Activated CD8-positive, alpha-beta T cell treated with anti-CD3 and anti-CD28 coated beads for 36 hours (primary cell): ENCODE data around the gene DCDC1. TPM values are rescaled to one million over a fixed set of nuclear protein-coding genes. Genes with fewer than 3 reads are reported as not detected.
"Not testable (repeated sequence)": the region's sequence is repeated elsewhere in the genome, so short reads cannot be mapped to it uniquely, and the experiment has no call there.

Experiments
- ATAC-seq: fragments of 200-7000 bp; cut with Tn5 transposase; one replicate; pipeline ENCODE4 v1.10.0; 2021; ENCODE audit warnings: mild to moderate bottlenecking, moderate library complexity
- CTCF ChIA-PET: fragments of 350-600 bp; sonication (Branson Sonifier 250); formaldehyde crosslinking; loops from one replicate; lab custom pipeline; 2021; ENCODE audit warnings: antibody characterized with exemption; lab: Charles Lee
- POLR2A ChIA-PET: fragments of 350-600 bp; sonication (Branson Sonifier 250); formaldehyde crosslinking; loops from one replicate; lab custom pipeline; 2021; ENCODE audit warnings: antibody characterized with exemption; lab: Charles Lee
- DNase-seq: peaks from one replicate; pipeline ENCODE4 v3.0.0-alpha.2; 2020
- H3K27ac Mint-ChIP-seq: one replicate; pipeline ENCODE4 v1.8.0; 2021; ENCODE audit warnings: mild to moderate bottlenecking, mixed read lengths
- H3K27me3 Mint-ChIP-seq: one replicate; pipeline ENCODE4 v1.8.0; 2021; ENCODE audit warnings: mixed read lengths
- H3K36me3 Mint-ChIP-seq: one replicate; pipeline ENCODE4 v1.8.0; 2021; ENCODE audit warnings: low read depth, mixed read lengths
- H3K4me1 Mint-ChIP-seq: one replicate; pipeline ENCODE4 v1.8.0; 2021; ENCODE audit warnings: low read depth, mixed read lengths
- H3K4me3 Mint-ChIP-seq: one replicate; pipeline ENCODE4 v1.8.0; 2021; ENCODE audit warnings: mild to moderate bottlenecking, moderate library complexity, mixed read lengths
- H3K9me3 Mint-ChIP-seq: one replicate; pipeline ENCODE4 v1.8.0; 2021; ENCODE audit warnings: mixed read lengths
- intact Hi-C: fragments of 100-400 bp; cut with micrococcal nuclease; formaldehyde crosslinking; loops from one replicate; pipeline ENCODE4 v1.10.0; 2022
- total RNA-seq, 2 experiments: library from RNA; stranded (reverse); gene quantifications; one replicate each; pipeline ENCODE4 v1.2.3, GENCODE V29; 2021
- TF ChIP-seq, protein P1 (sequence below): fragments of 200-600 bp; IDR thresholded peaks from one replicate; pipeline ENCODE4 v1.8.0; 2022; ENCODE audit warnings: antibody characterized with exemption, mild to moderate bottlenecking

Gene DCDC1
- total RNA-seq, 2 experiments from 2014 or later = not detected

GRCh38 chr11:31323145-31323544 is 46.4 kb downstream of the DCDC1 start:
- DNase-seq (no peak), ATAC-seq (no peak)
- peaks cover 3% of the 10 kb centered on the region for H3K9me3 Mint-ChIP-seq
- TF ChIP-seq, protein P1, sequence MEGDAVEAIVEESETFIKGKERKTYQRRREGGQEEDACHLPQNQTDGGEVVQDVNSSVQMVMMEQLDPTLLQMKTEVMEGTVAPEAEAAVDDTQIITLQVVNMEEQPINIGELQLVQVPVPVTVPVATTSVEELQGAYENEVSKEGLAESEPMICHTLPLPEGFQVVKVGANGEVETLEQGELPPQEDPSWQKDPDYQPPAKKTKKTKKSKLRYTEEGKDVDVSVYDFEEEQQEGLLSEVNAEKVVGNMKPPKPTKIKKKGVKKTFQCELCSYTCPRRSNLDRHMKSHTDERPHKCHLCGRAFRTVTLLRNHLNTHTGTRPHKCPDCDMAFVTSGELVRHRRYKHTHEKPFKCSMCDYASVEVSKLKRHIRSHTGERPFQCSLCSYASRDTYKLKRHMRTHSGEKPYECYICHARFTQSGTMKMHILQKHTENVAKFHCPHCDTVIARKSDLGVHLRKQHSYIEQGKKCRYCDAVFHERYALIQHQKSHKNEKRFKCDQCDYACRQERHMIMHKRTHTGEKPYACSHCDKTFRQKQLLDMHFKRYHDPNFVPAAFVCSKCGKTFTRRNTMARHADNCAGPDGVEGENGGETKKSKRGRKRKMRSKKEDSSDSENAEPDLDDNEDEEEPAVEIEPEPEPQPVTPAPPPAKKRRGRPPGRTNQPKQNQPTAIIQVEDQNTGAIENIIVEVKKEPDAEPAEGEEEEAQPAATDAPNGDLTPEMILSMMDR = no peak
- no peak overlapping the region for H3K27ac Mint-ChIP-seq
- peaks cover 5% of the 10 kb centered on the region for H3K4me1 Mint-ChIP-seq
- ChIA-PET CTCF (no interaction called here), POLR2A (no interaction called here)
- no peak overlapping the region for H3K4me3 Mint-ChIP-seq
- H3K27me3 Mint-ChIP-seq = peaks cover 4% of the 10 kb centered on the region
- H3K36me3 Mint-ChIP-seq = no peaks in the 10 kb centered on the region
- intact Hi-C loops = no loop called here

DNA sequence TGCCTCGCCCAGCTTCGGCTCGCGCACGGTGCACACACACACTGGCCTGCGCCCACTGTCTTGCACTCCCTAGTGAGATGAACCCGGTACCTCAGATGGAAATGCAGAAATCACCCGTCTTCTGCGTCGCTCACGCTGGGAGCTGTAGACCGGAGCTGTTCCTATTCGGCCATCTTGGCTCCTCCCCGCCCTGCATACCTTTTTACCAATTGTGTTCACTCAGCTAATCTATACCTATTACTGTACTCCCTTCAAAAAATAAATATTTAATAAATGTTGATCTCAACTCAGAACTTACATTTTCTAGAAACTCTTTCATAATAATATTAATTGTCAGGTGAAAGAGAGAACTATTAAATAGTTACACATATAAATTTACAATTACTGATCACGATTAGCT is 48.0 kb downstream of the DCDC1 start:
- H3K27ac Mint-ChIP-seq, H3K27me3 Mint-ChIP-seq, CTCF ChIA-PET, H3K36me3 Mint-ChIP-seq, DNase-seq, H3K4me3 Mint-ChIP-seq, H3K9me3 Mint-ChIP-seq, H3K4me1 Mint-ChIP-seq, POLR2A ChIA-PET, ATAC-seq, intact Hi-C loops: not testable (repeated sequence)

GRCh38 chr11:31303644-31304180 is 65.8 kb downstream of the DCDC1 start:
- Mint-ChIP-seq H3K9me3 (no peaks in the 10 kb centered on the region), H3K36me3 (no peaks in the 10 kb centered on the region), H3K27ac (no peak overlapping the region), H3K4me1 (no peaks in the 10 kb centered on the region), H3K4me3 (no peak overlapping the region), H3K27me3 (peaks cover 2% of the 10 kb centered on the region)
- TF ChIP-seq, protein P1 = no peak
- ChIA-PET CTCF (no interaction called here), POLR2A (no interaction called here)
- intact Hi-C loops = no loop called here
- DNase-seq = no peak
- ATAC-seq = no peak

GRCh38 chr11:31301549-31302510 is 67.7 kb downstream of the DCDC1 start:
- ATAC-seq = no peak

DNA sequence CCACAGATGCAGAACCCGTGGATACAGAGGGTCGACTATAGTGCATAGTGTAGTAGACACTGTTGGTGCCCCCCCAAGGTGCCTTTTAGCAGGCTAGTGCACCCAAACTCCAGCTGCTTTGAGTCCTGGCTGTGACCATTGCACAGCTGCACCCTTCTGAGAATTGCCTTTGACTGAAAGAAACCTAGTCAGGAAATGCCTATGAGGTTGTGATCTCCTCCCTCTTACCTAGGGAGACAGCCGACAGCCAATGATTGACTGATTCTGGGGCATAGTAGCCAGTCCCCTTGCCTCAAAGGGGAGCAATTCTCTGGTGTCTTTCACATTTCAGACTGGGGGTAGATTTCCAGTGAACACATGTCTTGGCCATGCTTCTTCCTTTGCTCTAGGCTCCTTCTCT is 74.2 kb downstream of the DCDC1 start:
- H3K4me3 Mint-ChIP-seq = no peak overlapping the region
- DNase-seq = no peak
- POLR2A ChIA-PET = no interaction called here
- no peaks in the 10 kb centered on the region for H3K36me3 Mint-ChIP-seq
- no peak overlapping the region for H3K27ac Mint-ChIP-seq
- CTCF ChIA-PET = no interaction called here
- intact Hi-C loops = no loop called here
- no peak for ATAC-seq
- H3K9me3 Mint-ChIP-seq = no peaks in the 10 kb centered on the region
- H3K27me3 Mint-ChIP-seq = peaks cover 2% of the 10 kb centered on the region
- H3K4me1 Mint-ChIP-seq = no peaks in the 10 kb centered on the region
- TF ChIP-seq, protein P1 = no peak

More at GRCh38 chr11:31301549-31302510, 67.7 kb downstream of the DCDC1 start:
- intact Hi-C loops = no loop called here
- DNase-seq = no peak
- TF ChIP-seq, protein P1 = no peak
- Mint-ChIP-seq H3K36me3 (no peaks in the 10 kb centered on the region), H3K27me3 (peaks cover 4% of the 10 kb centered on the region), H3K4me1 (no peaks in the 10 kb centered on the region), H3K9me3 (no peaks in the 10 kb centered on the region), H3K27ac (no peak overlapping the region), H3K4me3 (no peak overlapping the region)
- ChIA-PET CTCF (no interaction called here), POLR2A (no interaction called here)

- POLR2A ChIA-PET, H3K4me3 Mint-ChIP-seq, H3K36me3 Mint-ChIP-seq, H3K27me3 Mint-ChIP-seq, ATAC-seq, intact Hi-C loops, H3K27ac Mint-ChIP-seq, H3K4me1 Mint-ChIP-seq, DNase-seq, CTCF ChIA-PET: not testable (repeated sequence)
- H3K9me3 Mint-ChIP-seq = peaks cover 17% of the 10 kb centered on the region
These were observed 96.0 kb downstream of the DCDC1 start for GRCh38 chr11:31273527-31273926.
